Large intestine (tissue), 3 donors: ENCODE data around the gene TRAPPC11. TPM values are rescaled to one million over a fixed set of nuclear protein-coding genes. Genes with fewer than 3 reads are reported as not detected.
"Not testable (repeated sequence)": the region's sequence is repeated elsewhere in the genome, so short reads cannot be mapped to it uniquely, and the experiment has no call there.

Experiments used
- DNase-seq, 2 donors: peaks; one replicate each; pipeline versions ENCODE4 v3.0.0 to v3.0.0-alpha.2; 2013
- H3K27ac ChIP-seq: one replicate; pipeline ENCODE4 v1.5.1; 2013; ENCODE audit warnings: low read length
- H3K27me3 ChIP-seq: 2 replicates; pipeline ENCODE4 v1.6.1; 2013; ENCODE audit warnings: low read length; ENCODE audit not compliant: control insufficient read depth, insufficient read depth
- H3K36me3 ChIP-seq: 2 replicates; pipeline ENCODE4 v1.6.1; 2013; ENCODE audit warnings: low read length; ENCODE audit not compliant: control insufficient read depth, insufficient read depth
- H3K4me1 ChIP-seq: one replicate; pipeline ENCODE4 v1.6.1; 2013; ENCODE audit warnings: low read length; ENCODE audit not compliant: control insufficient read depth, insufficient read depth
- H3K4me3 ChIP-seq: one replicate; pipeline ENCODE4 v1.5.1; 2013; ENCODE audit warnings: low read length
- H3K9me3 ChIP-seq: one replicate; pipeline ENCODE4 v1.6.1; 2013; ENCODE audit warnings: mild to moderate bottlenecking, low read depth, low read length, moderate library complexity; ENCODE audit not compliant: control insufficient read depth
- WGBS: methylation state at CpG from one replicate; pipeline ENCODE4 v1.1.5; 2013; ENCODE audit warnings: low lambda C conversion rate; ENCODE audit not compliant: insufficient coverage; 5-methylcytosine and 5-hydroxymethylcytosine counted together
- polyA plus RNA-seq: library from polyadenylated mRNA; unstranded; fragments of 120-200 nt; gene quantifications from one replicate; pipeline ENCODE4 v1.2.1, GENCODE V29; 2013

TRAPPC11 gene
- polyA plus RNA-seq, 1 donor, result 28.9 TPM

DNA sequence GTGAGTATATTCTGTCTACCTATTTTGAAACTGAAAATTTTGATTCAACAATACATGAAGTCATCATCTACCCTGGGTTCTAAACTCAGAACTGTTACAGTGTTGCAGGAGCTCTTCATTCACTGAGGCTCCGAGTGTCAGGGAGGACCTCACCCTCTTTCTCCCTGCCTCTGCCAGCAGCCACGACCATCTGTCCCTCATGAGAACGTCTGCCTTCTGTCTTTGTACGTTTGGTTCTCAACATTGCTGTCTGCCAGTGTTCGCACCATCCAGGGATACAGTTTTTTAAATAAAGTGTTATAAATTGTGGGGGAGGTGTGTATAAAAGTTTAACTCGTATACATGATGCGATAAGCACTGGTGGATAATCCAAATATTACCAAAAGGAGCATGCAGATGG lies 55.5 kb downstream of the TRAPPC11 start:
- H3K4me1 ChIP-seq, result no peaks in the 10 kb centered on the region
- no peak for DNase-seq
- H3K27ac ChIP-seq, result no peak overlapping the region
- no peaks in the 10 kb centered on the region for H3K27me3 ChIP-seq
- H3K36me3 ChIP-seq, result peaks cover 30% of the 10 kb centered on the region
- H3K4me3 ChIP-seq, result no peak overlapping the region
- WGBS, result 82% methylated on average over 3 of the region's 7 CpGs
- H3K9me3 ChIP-seq, result no peaks in the 10 kb centered on the region

DNA sequence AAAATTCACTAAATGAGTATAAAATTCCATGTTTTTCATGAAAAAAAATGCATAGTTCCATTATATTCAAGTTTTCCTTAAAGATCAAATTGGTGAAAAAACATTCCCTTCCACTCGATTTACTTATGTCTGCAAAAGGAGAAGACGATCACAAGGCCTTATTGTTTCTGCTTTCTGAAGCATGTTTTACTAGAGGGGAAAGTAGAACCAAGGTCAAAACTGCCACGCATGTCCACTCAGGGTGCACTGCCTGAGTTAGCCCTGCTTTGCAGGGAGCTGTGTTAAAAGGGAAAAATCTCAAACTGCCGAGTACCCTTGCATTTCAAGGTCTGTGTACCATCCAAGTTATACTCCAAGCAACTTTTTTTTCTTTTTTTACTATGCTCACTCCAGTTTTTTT lies 57.2 kb downstream of the TRAPPC11 start:
- Histone ChIP-seq H3K9me3 (no peaks in the 10 kb centered on the region), H3K27me3 (no peaks in the 10 kb centered on the region), H3K4me3 (no peak overlapping the region), H3K36me3 (peaks cover 24% of the 10 kb centered on the region), H3K27ac (no peak overlapping the region), H3K4me1 (peaks cover 4% of the 10 kb centered on the region)
- 80% methylated on average over 1 of the region's 4 CpGs for WGBS
- no peak for DNase-seq

DNA sequence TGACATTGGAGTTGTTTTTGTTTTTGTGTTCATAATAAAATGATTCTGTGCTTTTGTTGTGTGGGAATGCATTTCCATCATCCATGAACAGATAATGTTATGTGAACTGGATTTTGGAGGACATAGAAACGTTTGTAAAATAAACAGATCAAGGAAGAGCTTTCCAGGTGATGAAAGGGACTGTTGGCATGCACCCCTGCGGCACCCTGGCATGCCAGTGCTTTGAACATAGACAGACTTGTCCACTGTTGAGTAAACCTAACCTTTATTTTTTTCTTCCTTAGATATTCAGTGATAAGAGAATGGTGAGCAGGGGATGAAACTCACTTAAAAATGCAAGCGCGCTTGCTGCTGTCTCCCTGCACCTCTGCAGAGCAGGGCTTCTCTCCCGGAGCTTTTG lies 59.8 kb downstream of the TRAPPC11 start:
- Histone ChIP-seq H3K4me3 (no peak overlapping the region), H3K27ac (no peak overlapping the region), H3K36me3 (peaks cover 6% of the 10 kb centered on the region), H3K4me1 (peaks cover 4% of the 10 kb centered on the region), H3K9me3 (no peaks in the 10 kb centered on the region), H3K27me3 (peaks cover 3% of the 10 kb centered on the region)
- no peak for DNase-seq
- 67% methylated on average over 3 of the region's 5 CpGs for WGBS

DNA sequence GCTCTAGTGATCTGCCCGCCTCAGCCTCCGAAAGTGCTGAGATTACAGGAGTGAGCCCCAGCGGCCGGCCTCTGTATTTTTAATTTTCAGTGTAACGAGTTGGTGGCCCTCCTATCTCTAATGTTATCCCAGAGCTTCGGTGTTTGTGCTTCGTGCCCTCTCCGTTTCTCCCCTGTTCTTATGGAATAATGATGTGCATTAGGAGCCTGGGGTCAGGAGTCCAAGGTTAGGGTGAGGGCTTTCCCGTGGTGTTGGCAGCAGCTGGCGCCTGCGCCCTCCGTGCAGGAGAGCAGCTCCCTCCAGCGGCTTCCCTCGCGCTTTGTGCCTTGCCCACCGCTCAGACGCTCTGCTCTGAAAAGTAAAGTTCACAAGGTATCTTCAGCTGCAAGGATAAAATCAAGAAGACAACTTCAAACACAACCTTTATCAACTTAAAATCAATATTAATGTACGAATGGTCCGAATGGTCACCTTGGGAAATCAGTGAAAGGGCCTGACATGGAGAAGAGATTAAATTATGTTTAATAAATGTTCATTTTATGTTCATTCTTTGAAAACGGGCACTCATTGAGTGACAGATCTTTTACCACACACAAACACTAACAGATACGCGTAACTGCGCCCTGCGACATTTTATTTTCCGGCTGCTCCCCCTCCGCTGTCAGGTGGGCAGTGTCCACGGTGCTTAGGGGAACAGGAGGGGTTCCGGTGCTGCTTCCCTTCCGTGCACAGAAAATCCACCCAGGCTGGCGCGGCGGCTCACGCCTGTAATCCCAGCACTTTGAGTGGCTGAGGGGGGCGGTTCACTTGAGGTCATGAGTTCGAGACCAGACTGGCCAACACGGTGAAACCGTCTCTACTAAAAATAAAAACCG lies 62.4 kb downstream of the TRAPPC11 start:
- Histone ChIP-seq H3K4me3 (peak overlapping the region; percentile 36), H3K4me1 (peaks cover 4% of the 10 kb centered on the region), H3K9me3 (no peaks in the 10 kb centered on the region), H3K36me3 (no peaks in the 10 kb centered on the region), H3K27ac (peak overlapping the region; percentile 12), H3K27me3 (peaks cover 3% of the 10 kb centered on the region)
- DNase-seq, result peak; percentile 79 to 91
- no CpG with 5 or more reads among the region's 38 CpGs for WGBS

DNA sequence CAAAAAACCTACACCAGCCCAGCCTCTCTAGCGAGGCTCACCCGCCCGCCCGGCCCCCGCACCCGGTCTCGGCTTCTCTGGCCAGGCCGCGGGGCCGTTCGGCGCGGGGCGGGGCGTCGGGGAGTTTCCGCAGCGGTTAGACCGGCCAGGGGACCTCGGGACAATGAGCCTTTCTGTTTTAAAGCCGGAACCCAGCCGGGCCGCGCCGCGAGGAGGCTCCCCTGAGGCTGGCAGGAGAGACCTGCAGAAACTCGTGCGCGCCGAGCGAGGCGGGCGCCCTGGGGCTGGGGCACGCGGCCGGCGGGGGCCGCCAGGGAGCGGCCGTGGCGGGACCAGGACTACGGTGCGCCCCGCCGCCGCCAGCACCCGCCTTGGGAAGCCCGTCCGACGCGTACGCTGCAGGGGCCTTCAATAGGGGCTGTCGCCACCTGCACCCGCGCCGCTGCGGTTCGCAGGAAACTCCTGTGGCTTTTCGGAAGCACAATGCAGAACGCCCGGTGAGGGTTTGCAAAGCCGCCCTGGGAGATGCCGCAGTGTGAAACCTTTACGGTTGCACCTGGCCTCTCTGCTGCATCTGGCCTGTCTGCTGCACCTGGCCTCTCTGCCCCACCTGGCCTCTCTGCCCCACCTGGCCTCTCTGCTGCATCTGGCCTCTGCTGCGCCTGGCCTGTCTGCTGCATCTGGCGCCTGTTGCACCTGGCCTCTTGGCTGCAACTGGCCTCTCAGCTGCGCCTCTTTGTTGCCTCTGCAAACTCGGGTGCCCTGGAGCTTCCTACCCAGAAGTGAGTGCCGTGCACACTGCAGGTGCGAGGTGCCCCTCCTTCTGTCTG lies 63.9 kb downstream of the TRAPPC11 start:
- peaks cover 3% of the 10 kb centered on the region for H3K27me3 ChIP-seq
- DNase-seq, result peak; percentile 41 to 85
- H3K4me1 ChIP-seq, result peaks cover 4% of the 10 kb centered on the region
- peak overlapping the region; percentile 37 for H3K27ac ChIP-seq
- H3K9me3 ChIP-seq, result no peaks in the 10 kb centered on the region
- no CpG with 5 or more reads among the region's 70 CpGs for WGBS
- peak overlapping the region; percentile 36 for H3K4me3 ChIP-seq
- no peaks in the 10 kb centered on the region for H3K36me3 ChIP-seq

DNA sequence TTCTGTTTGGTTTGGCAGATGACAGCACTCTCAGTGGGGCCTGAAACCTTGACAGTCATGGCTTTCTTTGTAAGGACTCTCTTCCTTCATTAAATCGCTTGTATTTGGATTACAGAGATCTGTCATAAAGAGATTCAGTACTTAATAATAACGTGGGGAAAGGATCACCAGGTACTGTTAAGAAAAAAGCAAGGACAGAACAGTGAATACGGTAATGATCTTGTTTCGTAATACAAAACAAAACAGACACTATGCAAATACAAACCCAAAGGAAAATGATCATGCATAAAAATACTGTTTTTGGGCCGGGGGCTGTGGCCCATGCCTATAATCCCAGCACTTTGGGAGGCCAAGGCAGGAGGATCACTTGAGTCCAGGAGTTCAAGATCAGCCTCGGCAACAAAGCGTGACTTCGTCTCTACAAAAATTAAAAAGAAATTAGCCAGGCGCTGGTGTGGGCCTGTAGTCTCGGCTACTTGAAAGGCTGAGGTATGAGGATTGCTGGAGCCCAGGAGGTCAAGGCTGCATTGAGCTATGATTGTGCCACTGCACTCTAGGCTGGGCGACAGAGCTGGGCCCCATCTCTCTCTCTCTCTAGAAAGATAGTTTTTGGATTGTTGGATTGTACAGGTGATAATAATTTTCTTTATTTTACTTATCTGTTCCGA lies 64.6 kb downstream of the TRAPPC11 start:
- no peak overlapping the region for H3K27ac ChIP-seq
- no peaks in the 10 kb centered on the region for H3K36me3 ChIP-seq
- 71% methylated on average over 1 of the region's 12 CpGs for WGBS

DNA sequence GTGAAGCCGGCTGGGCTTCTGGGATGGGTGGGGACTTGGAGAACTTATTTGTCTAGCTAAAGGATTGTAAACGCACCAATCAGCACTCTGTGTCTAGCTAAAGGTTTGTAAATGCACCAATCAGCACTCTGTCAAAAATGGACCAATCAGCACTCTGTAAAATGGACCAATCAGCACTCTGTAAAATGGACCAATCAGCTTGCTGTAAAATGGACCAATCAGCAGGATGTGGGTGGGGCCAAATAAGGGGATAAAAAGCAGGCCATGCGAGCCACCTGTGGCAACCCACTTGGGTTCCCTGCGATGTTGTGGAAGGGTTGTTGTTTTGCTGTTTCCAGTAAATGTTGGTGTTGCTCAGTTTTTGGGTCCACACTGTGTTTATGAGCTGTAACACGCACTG lies 66.5 kb downstream of the TRAPPC11 start:
- not testable (repeated sequence) for H3K9me3 ChIP-seq, H3K27ac ChIP-seq, DNase-seq, H3K4me1 ChIP-seq, H3K27me3 ChIP-seq, H3K4me3 ChIP-seq, H3K36me3 ChIP-seq
- WGBS, result no CpG with 5 or more reads among the region's 5 CpGs

More for the DNA sequence above, 64.6 kb downstream of the TRAPPC11 start:
- no peak for DNase-seq
- no peaks in the 10 kb centered on the region for H3K9me3 ChIP-seq
- H3K27me3 ChIP-seq, result peaks cover 3% of the 10 kb centered on the region
- H3K4me3 ChIP-seq, result no peak overlapping the region
- H3K4me1 ChIP-seq, result peaks cover 4% of the 10 kb centered on the region

DNA sequence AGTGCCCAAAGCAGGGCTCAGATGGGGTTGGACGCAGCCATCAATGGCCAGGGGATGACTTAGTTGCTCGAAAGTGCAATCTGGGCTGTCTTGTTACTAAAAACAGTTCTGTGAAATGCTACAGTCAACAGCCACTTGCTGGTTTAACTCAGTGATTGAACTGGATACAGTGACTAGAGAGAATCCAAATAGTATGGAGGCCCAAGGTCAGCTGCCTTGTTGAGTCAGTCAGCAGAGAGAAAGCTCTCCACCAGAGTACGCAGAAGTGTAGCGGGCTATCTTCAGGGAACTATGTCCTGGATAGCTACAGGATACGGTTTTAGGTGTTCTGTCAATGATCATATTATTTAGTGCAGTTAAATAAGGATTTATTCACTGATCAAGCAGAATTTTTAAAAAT lies 68.4 kb downstream of the TRAPPC11 start:
- no peaks in the 10 kb centered on the region for H3K4me1 ChIP-seq
- no peak overlapping the region for H3K27ac ChIP-seq
- H3K4me3 ChIP-seq, result no peak overlapping the region
- WGBS, result no CpG with 5 or more reads among the region's 5 CpGs
- no peaks in the 10 kb centered on the region for H3K9me3 ChIP-seq
- no peaks in the 10 kb centered on the region for H3K27me3 ChIP-seq
- no peak for DNase-seq
- no peaks in the 10 kb centered on the region for H3K36me3 ChIP-seq

DNA sequence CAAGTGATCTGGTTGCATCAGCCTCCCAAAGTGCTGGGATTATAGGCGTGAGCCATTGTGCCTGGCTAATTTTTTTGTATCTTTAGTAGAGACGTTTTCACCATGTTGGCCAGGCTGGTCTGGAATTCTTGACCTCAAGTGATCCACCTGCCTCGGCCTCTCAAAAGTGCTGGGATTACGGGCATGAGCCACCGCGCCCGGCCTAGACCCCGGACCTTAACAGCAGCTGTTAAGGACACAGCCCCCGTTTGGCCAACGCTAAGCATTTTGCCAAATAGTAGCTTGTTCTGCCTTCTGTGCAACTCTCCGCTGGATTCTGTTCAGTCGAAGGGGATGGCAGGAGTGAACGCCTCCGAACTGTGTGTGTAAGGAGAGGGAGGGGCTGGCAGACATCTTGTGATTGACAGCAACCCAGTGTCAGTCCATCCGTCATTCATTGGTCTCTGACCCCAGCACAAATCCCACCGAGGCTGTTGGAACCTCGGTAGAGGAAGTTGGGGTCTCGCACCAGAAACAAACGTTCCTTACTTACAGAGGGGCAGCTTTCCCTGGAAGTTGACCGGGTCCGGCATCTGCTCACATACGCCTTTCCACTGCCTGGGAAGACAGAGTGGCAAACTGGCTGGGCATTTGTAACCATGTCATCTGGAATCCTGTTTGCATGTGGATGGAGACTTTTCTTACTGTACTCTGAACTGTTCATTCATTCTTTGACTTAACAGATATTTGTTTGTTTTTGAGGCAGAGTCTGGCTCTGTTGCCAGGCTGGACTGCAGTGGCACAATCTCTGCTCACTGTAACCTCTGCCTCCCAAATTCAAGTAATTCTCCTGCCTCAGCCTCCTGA lies 69.4 kb downstream of the TRAPPC11 start:
- 100% methylated on average over 2 of the region's 22 CpGs for WGBS

More for the DNA sequence above, 69.4 kb downstream of the TRAPPC11 start:
- no peak overlapping the region for H3K4me3 ChIP-seq
- DNase-seq, result no peak
- no peak overlapping the region for H3K27ac ChIP-seq
- H3K27me3 ChIP-seq, result no peaks in the 10 kb centered on the region
- no peaks in the 10 kb centered on the region for H3K9me3 ChIP-seq
- no peaks in the 10 kb centered on the region for H3K4me1 ChIP-seq
- H3K36me3 ChIP-seq, result no peaks in the 10 kb centered on the region
